ENCODE results near the gene ZBTB1.
"Not testable (repeated sequence)": the region's sequence is repeated elsewhere in the genome, so short reads cannot be mapped to it uniquely, and the experiment has no call there.

The ZBTB1 gene

GRCh38 chr14:64536488-64537245 lies 32.1 kb downstream of the ZBTB1 start:
- DNase-seq, result no peak

DNA sequence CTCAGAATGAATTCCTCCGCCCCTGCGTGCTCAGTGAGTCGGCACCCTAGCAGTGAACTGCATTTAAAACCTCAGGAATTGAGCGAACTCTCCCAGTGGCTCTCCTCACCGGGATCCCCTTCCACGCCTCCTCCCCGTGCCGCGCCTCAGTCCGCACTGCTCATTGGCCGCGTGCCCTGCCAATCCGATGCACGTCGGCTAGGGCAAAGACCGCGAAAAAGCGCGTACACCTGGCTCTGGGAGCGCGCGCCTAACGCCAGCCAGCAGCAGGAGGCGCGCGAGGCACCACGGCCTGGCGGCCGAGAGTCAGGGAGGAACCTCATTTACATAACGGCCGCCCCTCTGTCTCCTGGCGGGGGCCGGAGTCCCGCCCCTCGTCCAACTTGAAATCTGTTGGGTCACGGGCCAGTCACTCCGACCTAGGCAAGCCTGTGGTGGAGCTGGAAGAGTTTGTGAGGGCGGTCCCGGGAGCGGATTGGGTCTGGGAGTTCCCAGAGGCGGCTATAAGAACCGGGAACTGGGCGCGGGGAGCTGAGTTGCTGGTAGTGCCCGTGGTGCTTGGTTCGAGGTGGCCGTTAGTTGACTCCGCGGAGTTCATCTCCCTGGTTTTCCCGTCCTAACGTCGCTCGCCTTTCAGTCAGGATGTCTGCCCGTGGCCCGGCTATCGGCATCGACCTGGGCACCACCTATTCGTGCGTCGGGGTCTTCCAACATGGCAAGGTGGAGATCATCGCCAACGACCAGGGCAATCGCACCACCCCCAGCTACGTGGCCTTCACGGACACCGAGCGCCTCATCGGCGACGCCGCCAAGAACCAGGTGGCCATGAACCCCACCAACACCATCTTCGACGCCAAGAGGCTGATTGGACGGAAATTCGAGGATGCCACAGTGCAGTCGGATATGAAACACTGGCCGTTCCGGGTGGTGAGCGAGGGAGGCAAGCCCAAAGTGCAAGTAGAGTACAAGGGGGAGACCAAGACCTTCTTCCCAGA lies 35.9 kb downstream of the ZBTB1 start, which contains the start of gene HSPA2:
HSPA2 (plus strand) TSS at position 534 of the 995 bp plus-strand sequence; CDS start at position 643, 109 bp downstream.
- DNase-seq, result peak; percentile 100

GRCh38 chr14:64541261-64541971 lies 36.8 kb downstream of the ZBTB1 start:
- peak; percentile 59 for DNase-seq

- DNase-seq, result no peak
Observed at GRCh38 chr14:64541972-64542835, 37.6 kb downstream of the ZBTB1 start.

DNA sequence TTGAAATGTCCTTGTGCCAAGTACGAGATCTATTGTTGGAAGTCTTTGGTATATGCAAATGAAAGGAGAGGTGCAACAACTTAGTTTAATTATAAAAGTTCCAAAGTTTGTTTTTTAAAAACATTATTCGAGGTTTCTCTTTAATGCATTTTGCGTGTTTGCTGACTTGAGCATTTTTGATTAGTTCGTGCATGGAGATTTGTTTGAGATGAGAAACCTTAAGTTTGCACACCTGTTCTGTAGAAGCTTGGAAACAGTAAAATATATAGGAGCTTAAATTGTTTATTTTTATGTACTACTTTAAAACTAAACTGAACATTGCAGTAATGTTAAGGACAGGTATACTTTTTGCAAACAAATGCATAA lies 38.2 kb downstream of the ZBTB1 start:
- no peak for DNase-seq

DNA sequence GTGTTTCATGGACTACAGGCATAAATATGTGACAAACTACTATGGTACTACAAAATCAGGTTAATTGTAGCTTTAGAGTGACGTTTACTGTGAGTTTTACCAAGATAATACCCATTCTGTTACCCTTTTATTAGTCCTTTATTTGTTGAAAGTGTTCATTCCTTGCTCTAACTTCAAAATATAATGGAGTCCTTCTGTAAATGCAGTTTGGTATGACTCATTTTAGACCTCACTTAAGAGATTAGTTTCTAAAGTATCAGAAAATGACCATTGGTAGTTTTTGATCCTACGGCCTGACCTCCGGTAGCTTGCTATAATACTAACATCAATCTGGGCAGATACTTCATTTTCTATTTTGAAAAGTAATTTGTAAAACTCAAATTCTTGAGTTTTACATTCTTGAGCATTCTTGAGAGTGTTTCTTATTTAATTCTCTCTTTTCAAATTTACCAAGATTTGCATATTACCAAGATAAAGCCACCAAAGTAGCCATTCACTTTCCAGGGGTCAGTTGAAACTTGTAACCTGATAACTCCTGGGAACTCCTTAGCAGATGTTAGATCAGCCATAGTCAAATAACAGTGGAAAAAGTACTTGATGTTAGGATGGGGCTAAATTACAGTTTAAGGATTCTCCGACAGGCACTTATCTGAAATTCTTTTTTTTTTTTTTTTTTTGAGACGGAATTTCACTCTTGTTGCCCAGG lies 40.2 kb downstream of the ZBTB1 start:
- no peak for DNase-seq

GRCh38 chr14:64549016-64549415 lies 44.4 kb downstream of the ZBTB1 start:
- no peak for DNase-seq

DNA sequence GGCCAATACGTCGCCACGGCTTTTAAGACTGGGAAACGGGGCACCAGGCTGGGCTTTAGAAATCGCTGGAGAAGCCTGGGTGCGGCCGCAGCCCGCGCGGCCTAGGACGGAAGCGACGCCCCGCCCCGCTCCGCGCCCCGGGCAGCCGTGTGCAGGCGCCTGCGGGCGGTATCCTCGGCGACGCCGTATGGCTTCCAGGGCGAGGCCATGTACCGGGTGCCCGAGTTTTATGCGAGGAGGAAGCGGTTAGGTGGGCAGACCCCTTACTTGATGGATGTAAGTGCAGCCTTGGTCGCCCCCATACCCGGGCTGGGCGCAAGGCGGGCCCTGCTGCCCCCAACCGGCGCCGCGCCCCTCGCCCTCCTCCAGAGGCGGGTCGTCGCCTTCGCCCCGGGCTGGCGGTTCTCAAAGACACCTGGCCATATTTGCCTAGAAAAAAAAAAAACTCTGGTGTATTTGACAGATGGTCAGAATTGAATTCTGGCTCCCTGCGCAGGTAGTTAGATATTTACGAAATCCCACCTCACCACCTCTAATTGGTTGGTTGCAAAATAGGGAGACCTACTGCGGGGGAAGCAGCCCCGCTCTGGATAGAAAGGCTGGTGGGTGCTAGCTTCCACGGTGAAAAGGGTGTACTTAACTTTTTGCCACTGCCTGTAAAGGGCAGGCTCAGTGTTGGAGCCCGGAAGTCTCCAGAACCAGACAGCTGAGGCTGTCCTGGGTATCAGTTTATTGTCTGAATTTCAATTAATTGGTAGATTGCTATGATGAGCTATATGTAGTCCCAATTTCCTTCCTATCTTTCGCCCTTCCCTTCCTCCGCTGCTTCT lies 45.4 kb downstream of the ZBTB1 start, which contains the start of gene PPP1R36:
PPP1R36 (plus strand) TSS at position 171 of the 830 bp plus-strand sequence; CDS start at position 208, 37 bp downstream.
- peak; percentile 49 for DNase-seq

DNA sequence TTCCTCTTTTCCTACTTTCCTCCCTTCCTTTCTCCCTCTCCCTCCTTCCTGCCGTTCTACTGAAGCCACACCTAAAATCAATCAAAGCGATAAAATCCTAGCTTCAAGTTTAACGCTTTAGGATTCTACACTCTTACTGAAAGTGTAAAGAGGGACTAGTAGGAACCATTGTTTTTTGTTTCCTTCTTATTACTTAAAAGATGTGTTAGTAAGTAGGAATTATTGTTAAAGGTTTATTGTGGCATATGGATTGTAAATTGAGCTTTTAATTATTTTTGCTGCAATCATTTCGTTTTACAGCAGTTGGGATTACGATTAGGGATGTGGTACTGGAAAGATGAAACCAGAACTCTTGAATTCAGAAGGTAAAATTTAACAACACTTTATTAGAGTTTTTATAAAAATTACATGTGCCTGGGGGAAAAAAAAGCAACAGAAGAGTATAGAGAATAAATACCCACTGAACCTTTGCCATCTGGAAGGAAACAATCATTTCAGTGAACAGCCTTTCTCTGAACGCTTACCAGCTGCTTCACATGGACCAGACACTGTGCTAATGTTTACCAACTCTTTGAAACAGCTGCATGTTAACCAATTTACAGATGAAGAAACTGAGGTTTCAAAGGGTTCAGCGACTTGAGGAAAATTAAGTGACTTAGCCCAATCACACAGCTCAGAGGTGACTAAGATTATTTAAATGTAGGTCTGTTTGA lies 46.2 kb downstream of the ZBTB1 start:
- DNase-seq, result no peak

DNA sequence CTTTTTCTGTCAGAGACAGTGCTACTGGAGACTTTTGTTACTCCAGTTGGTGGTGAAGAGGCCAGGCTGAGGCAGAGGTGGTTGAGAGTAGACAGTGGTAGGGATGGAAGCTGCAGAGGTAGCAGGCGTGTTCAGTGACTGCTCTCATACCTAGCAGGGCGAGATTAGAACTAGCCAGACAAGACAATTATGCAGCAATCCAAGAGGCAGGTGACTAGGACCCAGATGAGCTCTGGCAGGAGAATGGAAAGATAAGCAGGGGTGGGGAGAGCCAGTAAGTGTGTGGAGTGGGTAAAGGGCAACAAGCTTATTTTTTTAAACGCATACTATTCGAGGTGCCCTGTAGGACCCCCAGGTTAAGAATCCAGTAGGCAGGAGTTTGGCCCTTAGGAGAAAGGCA lies 50.0 kb downstream of the ZBTB1 start:
- no peak for DNase-seq

DNA sequence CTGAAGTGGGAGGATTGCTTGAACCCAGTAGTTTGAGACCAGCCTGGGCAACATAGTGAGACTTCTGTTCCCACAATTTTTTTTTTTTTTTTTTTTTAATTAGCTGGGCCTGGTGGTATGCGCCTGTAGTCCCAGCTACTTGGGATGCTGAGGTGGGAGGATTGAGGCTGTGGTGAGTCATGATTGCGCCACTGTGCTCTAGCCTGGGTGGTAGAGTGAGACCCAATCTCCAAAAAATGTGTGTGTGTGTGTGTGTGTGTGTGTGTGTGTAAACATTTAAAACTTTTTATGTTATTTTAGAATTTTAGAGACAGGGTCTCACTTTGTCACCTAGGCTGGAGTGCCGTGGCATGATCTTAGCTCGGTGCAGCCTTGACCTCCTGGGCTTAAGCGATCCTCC lies 52.0 kb downstream of the ZBTB1 start:
- no peak for DNase-seq

DNA sequence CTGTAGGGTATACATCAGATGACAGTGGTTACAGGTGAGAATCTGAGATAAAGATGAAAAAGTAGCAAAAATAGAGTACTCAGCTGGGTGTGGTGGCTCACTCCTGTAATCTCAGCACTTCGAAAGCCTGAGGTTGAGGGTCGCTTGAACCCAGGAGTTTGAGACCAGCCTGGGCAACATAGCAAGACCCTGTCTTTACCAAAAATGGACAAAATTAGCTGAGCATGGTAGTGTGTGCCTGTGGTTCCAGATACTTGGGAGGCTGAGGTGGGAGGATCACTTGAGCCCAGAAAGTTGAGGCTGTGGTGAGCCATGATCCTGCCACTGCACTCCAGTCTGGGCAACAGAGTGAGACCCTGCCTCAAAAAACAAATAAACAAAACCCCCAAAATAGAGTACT lies 53.6 kb downstream of the ZBTB1 start:
- DNase-seq, result not testable (repeated sequence)

GRCh38 chr14:64561631-64562030 lies 57.1 kb downstream of the ZBTB1 start:
- DNase-seq, result no peak

DNA sequence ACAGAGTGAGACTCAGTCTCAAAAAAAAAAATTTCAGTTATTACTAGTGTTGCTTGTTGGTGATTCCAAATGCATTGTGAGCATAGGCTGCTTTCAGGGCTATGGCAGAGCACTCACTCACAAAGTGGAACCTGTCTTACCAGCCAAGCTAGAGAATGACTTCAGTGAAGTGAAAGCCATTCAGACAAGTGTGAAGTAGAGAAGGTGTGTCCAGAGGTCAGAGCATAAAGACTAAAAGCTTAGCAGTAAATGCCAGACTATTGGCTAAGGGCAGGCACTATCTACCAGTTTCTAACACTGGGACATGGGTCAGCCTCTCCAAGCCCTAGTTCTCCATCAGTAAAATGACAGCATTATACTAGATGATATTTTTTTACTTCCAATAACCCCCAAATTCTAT lies 57.9 kb downstream of the ZBTB1 start:
- DNase-seq, result no peak

- no peak for DNase-seq
Observed at GRCh38 chr14:64563696-64564095, 59.1 kb downstream of the ZBTB1 start.

DNA sequence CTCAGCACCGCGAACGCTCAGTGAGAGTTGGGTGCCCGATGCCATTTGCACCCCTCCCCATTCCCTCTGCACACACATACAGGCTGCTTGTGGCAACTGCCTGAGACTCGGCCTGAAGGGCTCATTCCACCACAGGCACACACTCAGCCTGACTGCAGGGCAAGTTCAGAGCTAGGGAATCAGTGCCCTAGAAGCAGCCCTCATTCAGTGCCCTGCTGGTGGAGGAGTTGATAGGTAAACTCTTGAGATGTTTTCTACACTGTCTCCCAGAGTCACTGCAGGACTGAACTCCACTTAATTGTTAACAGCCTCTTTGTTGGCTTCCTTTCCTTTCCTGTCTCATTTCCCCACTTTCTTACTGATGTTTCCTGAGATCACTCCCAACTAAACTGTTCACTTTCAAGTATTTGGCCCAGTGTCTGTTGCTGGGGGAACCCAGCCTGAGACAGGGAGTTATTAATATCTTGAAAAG lies 62.1 kb downstream of the ZBTB1 start:
- DNase-seq, result peak; percentile 54

GRCh38 chr14:64569138-64569631 lies 64.6 kb downstream of the ZBTB1 start:
- DNase-seq, result no peak

GRCh38 chr14:64569646-64570045 lies 65.1 kb downstream of the ZBTB1 start:
- not testable (repeated sequence) for DNase-seq

- DNase-seq, result peak; percentile 40
Observed at GRCh38 chr14:64572386-64573104, 68.0 kb downstream of the ZBTB1 start.

Measured in left hindlimb (tissue), 1 donor.